ENCODE measurements around the gene PRSS21. TPM values are rescaled to one million over a fixed set of nuclear protein-coding genes. Genes with fewer than 3 reads are reported as not detected.

The PRSS21 gene
- total and polyA plus RNA-seq, 4 experiments from 2014 or later, result 0.96 to 11.5 (median 4.4) TPM

DNA sequence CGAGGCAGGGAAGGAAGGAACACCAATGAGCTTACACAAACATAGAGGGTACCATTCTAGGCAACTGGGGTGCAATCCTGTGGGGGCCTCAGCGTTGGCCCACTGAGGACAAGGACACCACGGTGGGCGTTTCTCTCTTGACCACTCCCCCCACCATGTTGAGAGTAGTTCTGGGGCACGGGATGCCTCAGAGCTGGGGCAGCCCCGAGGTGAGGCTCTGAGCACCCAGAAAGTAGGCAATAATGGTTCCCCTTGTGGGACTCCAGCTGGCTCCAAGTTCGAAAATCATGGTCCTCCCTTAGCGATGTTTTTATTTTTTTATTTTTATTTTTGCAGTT lies 5.1 kb downstream of the PRSS21 start:
- DNase-seq, result no peak
- Mint-ChIP-seq H3K9me3 (no peaks in the 10 kb centered on the region), H3K4me3 (no peak overlapping the region), H3K27ac (no peak overlapping the region), H3K36me3 (no peaks in the 10 kb centered on the region), H3K27me3 (peaks cover 1 to 3% of the 10 kb centered on the region in 2 donors), H3K4me1 (no peaks in the 10 kb centered on the region)
- POLR2A ChIA-PET (ENCODE audit: partially characterized antibody), result interaction anchor here (0.8 kb wide), 1 partner anchor 113 kb away, joined by 3 read pairs; no protein-coding TSS in a partner anchor
- H3K4me3 ChIP-seq (ENCODE audit: low read length in 2 of 2), result no peak overlapping the region
- H3K27ac ChIP-seq (ENCODE audit: low read depth, low read length), result no peak overlapping the region
- no peaks in the 10 kb centered on the region for H3K27me3 ChIP-seq (ENCODE audit: insufficient read depth, low read length)
- CTCF ChIA-PET (ENCODE audit: partially characterized antibody), result interaction anchor here (1.6 kb wide), 1 partner anchor 16 kb away, joined by 3 read pairs; no protein-coding TSS in a partner anchor
- no peaks in the 10 kb centered on the region for H3K9me3 ChIP-seq (ENCODE audit: control insufficient read depth in 1 of 2, low read length in 2 of 2)
- H3K36me3 ChIP-seq (ENCODE audit: insufficient read depth, low read length), result no peaks in the 10 kb centered on the region
- intact Hi-C loops (cut with micrococcal nuclease), result no loop called here
- no peaks in the 10 kb centered on the region for H3K4me1 ChIP-seq (ENCODE audit: insufficient read depth, low read length)

DNA sequence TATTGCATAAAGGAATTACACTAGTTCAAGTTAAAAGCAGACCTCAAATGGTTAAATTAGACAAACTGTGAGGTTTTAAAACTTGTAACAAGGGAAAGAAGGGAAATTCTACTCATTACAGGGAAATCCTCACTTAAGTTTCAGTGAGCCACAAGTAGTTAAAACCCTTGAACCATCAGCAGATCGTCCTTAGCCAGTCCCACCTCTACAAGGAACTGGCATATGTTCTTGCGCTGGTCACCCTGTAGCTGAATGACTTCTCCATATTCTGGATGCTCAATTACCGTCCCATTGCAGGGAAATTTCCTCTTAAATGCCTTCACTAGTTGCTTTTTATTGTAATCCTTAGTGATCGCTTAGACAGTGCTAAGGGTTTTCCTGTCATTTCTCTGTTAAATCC lies 5.5 kb downstream of the PRSS21 start:
- H3K4me1 Mint-ChIP-seq, result no peaks in the 10 kb centered on the region
- no peaks in the 10 kb centered on the region for H3K27me3 ChIP-seq (ENCODE audit: insufficient read depth, low read length)
- ChIA-PET POLR2A (ENCODE audit: partially characterized antibody) (no interaction called here), CTCF (ENCODE audit: partially characterized antibody) (interaction anchor here (1.6 kb wide), 1 partner anchor 16 kb away, joined by 3 read pairs; no protein-coding TSS in a partner anchor)
- H3K4me1 ChIP-seq (ENCODE audit: insufficient read depth, low read length), result no peaks in the 10 kb centered on the region
- H3K27me3 Mint-ChIP-seq, result peaks cover 1 to 3% of the 10 kb centered on the region in 2 donors
- no peak overlapping the region for H3K4me3 Mint-ChIP-seq
- H3K36me3 Mint-ChIP-seq, result no peaks in the 10 kb centered on the region
- H3K9me3 ChIP-seq (ENCODE audit: control insufficient read depth in 1 of 2, low read length in 2 of 2), result no peaks in the 10 kb centered on the region
- no peak overlapping the region for H3K27ac ChIP-seq (ENCODE audit: low read depth, low read length)
- no peak overlapping the region for H3K4me3 ChIP-seq (ENCODE audit: low read length in 2 of 2)
- no peaks in the 10 kb centered on the region for H3K9me3 Mint-ChIP-seq
- intact Hi-C loops (cut with micrococcal nuclease), result no loop called here
- H3K36me3 ChIP-seq (ENCODE audit: insufficient read depth, low read length), result no peaks in the 10 kb centered on the region
- no peak for DNase-seq
- H3K27ac Mint-ChIP-seq, result no peak overlapping the region

DNA sequence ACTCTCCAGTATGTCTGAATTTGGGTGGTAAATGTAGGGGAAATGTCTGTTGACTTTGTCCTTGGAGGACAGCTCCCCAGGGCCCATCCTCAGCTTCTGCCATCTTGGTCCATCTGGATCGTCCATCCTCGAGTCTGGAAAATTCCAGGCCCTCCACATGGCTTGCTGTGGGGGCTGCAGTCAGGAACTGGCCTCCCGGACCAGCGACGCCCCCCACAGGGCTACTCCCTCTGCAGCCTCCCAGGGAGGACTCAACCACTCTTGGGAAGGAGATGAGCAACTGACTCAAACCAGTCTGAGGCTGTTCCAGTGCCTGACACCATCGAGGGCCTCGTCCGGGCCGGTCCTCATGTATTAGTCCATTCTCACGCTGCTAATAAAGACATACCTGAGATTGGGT lies 7.6 kb downstream of the PRSS21 start:
- no peak overlapping the region for H3K27ac Mint-ChIP-seq
- Histone ChIP-seq H3K9me3 (ENCODE audit: control insufficient read depth in 1 of 2, low read length in 2 of 2) (no peaks in the 10 kb centered on the region), H3K27ac (ENCODE audit: low read depth, low read length) (no peak overlapping the region), H3K4me1 (ENCODE audit: insufficient read depth, low read length) (no peaks in the 10 kb centered on the region), H3K27me3 (ENCODE audit: insufficient read depth, low read length) (no peaks in the 10 kb centered on the region), H3K36me3 (ENCODE audit: insufficient read depth, low read length) (no peaks in the 10 kb centered on the region), H3K4me3 (ENCODE audit: low read length in 2 of 2) (no peak overlapping the region)
- H3K27me3 Mint-ChIP-seq, result peaks cover 1 to 2% of the 10 kb centered on the region in 2 donors
- no peaks in the 10 kb centered on the region for H3K4me1 Mint-ChIP-seq
- intact Hi-C loops (cut with micrococcal nuclease), result no loop called here
- no peaks in the 10 kb centered on the region for H3K36me3 Mint-ChIP-seq
- DNase-seq, result no peak
- H3K4me3 Mint-ChIP-seq, result no peak overlapping the region
- H3K9me3 Mint-ChIP-seq, result no peaks in the 10 kb centered on the region
- ChIA-PET POLR2A (ENCODE audit: partially characterized antibody) (no interaction called here), CTCF (ENCODE audit: partially characterized antibody) (interaction anchor here (1.3 kb wide), 1 partner anchor 44 kb away, joined by 5 read pairs; no protein-coding TSS in a partner anchor)

DNA sequence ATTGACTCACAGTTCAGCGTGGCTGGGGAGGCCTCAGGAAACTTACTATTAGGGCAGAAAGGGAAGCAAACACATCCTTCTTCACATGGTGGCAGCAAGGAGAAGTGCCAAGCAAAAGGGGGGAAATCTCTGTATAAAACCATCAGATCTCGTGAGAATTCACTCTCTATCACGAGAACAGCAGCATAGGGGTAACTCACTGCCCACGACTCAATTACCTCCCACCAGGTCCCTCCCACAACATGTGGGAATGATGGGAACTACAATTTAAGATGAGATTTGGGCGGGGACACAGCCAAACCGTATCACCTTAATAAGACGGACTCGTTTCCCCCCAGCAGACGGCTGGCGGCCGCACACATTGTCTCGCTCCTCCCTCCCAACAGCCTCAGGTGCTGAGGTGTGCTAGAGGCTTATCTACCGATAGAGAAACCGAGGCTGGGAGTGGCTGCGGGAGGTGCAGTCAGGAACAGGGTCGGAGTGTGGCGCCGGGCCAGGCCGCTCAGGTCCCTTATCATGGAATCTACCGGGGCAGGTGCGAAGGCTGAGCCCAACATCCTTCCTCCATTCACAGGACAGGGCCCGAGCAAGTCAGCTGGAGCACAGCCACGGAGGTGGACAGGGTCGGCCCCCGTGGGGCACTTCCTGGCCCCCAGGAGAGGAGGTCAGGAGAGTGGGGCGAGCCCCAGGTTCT lies 8.2 kb downstream of the PRSS21 start:
- Histone ChIP-seq H3K27ac (ENCODE audit: low read depth, low read length) (no peak overlapping the region), H3K36me3 (ENCODE audit: insufficient read depth, low read length) (no peaks in the 10 kb centered on the region), H3K9me3 (ENCODE audit: control insufficient read depth in 1 of 2, low read length in 2 of 2) (no peaks in the 10 kb centered on the region), H3K4me1 (ENCODE audit: insufficient read depth, low read length) (no peaks in the 10 kb centered on the region), H3K27me3 (ENCODE audit: insufficient read depth, low read length) (no peaks in the 10 kb centered on the region), H3K4me3 (ENCODE audit: low read length in 2 of 2) (no peak overlapping the region)
- Mint-ChIP-seq H3K27me3 (peaks cover 1 to 2% of the 10 kb centered on the region in 2 donors), H3K4me1 (no peaks in the 10 kb centered on the region), H3K9me3 (no peaks in the 10 kb centered on the region), H3K36me3 (no peaks in the 10 kb centered on the region), H3K4me3 (no peak overlapping the region), H3K27ac (no peak overlapping the region)
- POLR2A ChIA-PET (ENCODE audit: partially characterized antibody), result no interaction called here
- CTCF ChIA-PET (ENCODE audit: partially characterized antibody), result no interaction called here
- DNase-seq, result no peak
- intact Hi-C loops (cut with micrococcal nuclease), result no loop called here

DNA sequence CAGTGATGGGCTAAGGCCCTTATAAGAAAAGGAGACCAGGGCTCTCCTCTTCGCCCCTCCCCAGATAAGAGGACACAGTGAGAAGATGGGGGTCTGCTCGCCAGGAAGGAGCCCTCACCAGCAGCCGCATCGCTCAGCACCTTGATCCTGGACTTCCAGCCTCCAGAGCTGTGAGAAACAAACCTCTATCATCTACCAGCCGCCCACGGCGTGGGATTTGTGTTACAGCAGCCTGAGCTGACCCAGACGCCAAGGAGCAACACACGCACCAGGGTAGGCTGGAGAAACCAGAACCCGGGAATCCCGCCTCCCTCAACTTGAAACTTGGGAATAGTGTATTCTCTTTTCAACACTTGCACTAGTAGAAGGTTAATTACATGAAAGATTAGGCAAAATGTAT lies 8.9 kb downstream of the PRSS21 start:
- H3K9me3 ChIP-seq (ENCODE audit: control insufficient read depth in 1 of 2, low read length in 2 of 2), result no peaks in the 10 kb centered on the region
- H3K4me1 Mint-ChIP-seq, result no peaks in the 10 kb centered on the region
- no peak overlapping the region for H3K4me3 Mint-ChIP-seq
- H3K27me3 ChIP-seq (ENCODE audit: insufficient read depth, low read length), result no peaks in the 10 kb centered on the region
- no peaks in the 10 kb centered on the region for H3K4me1 ChIP-seq (ENCODE audit: insufficient read depth, low read length)
- POLR2A ChIA-PET (ENCODE audit: partially characterized antibody), result no interaction called here
- H3K4me3 ChIP-seq (ENCODE audit: low read length in 2 of 2), result no peak overlapping the region
- no peaks in the 10 kb centered on the region for H3K36me3 Mint-ChIP-seq
- no peaks in the 10 kb centered on the region for H3K9me3 Mint-ChIP-seq
- no peak for DNase-seq
- CTCF ChIA-PET (ENCODE audit: partially characterized antibody), result no interaction called here
- no peaks in the 10 kb centered on the region for H3K36me3 ChIP-seq (ENCODE audit: insufficient read depth, low read length)
- intact Hi-C loops (cut with micrococcal nuclease), result no loop called here
- no peak overlapping the region for H3K27ac Mint-ChIP-seq
- no peak overlapping the region for H3K27ac ChIP-seq (ENCODE audit: low read depth, low read length)
- peaks cover 1 to 3% of the 10 kb centered on the region in 2 donors for H3K27me3 Mint-ChIP-seq

DNA sequence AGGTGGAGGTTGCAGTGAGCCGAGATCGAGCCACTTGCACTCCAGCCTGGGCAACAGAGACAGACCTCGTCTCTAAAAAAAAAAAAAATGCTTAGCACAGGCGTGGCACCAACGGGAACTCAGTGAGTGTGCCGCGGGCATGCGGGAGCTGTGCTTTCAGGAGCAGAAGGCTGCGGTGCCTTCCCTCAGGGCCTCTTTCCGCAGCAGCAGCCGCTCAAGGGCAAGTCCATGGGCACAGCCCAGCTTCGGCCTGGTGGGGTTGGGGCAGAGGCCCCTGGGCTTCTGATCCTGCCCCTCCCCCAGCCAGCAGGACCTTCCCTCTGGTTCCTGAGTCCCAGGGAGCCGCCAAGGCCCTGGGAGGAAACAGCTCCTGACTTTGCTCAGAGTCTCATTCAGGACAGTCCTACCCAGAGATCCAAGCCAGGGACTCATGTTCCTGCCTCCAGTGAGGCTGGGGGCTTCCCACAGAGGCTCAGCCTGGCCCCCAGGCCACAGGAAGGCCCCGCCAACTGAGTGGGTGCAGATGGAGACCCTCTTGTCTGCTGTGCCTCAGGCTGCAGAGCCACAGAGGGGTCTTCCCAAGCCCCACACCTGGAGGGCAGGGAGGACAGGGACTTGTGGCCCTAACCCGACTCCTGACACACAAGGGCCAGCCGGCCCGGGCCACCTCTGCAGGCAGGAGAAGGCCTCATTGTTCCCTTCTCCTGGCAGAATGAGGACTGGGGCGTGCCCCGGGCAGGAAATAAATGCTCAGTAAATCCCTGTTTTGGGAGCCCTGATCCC lies 9.7 kb downstream of the PRSS21 start:
- ChIA-PET POLR2A (ENCODE audit: partially characterized antibody) (no interaction called here), CTCF (ENCODE audit: partially characterized antibody) (no interaction called here)
- Mint-ChIP-seq H3K36me3 (no peaks in the 10 kb centered on the region), H3K4me3 (no peak overlapping the region), H3K27ac (no peak overlapping the region), H3K9me3 (no peaks in the 10 kb centered on the region), H3K4me1 (no peaks in the 10 kb centered on the region), H3K27me3 (peaks cover 6 to 7% of the 10 kb centered on the region in 2 donors)
- Histone ChIP-seq H3K9me3 (ENCODE audit: control insufficient read depth in 1 of 2, low read length in 2 of 2) (no peaks in the 10 kb centered on the region), H3K4me3 (ENCODE audit: low read length in 2 of 2) (no peak overlapping the region), H3K27me3 (ENCODE audit: insufficient read depth, low read length) (no peaks in the 10 kb centered on the region), H3K4me1 (ENCODE audit: insufficient read depth, low read length) (no peaks in the 10 kb centered on the region), H3K27ac (ENCODE audit: low read depth, low read length) (no peak overlapping the region), H3K36me3 (ENCODE audit: insufficient read depth, low read length) (no peaks in the 10 kb centered on the region)
- intact Hi-C loops (cut with micrococcal nuclease), result no loop called here
- DNase-seq, result no peak

DNA sequence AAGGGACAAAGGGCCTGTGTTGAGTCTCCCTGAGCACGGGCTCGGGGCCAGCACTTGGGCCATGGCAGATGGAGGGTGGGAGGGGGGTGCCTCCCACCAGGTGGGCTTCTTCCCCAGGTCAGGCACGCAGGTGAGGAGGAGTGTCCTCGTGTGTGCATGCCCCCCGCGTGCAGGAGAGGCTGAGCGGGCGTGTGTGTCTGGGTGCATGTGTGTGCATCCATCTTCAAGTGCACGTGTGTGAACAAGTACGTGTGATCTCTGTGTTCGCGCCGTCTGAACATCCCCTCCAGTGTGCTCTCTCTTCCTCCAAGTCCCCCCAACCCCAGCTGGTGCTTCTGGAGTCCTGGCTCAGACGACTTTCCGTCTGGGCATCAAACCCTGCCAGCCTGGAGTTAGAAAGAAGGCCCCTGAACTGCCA lies 10.3 kb downstream of the PRSS21 start:
- Histone ChIP-seq H3K27me3 (ENCODE audit: insufficient read depth, low read length) (no peaks in the 10 kb centered on the region), H3K4me1 (ENCODE audit: insufficient read depth, low read length) (no peaks in the 10 kb centered on the region), H3K4me3 (ENCODE audit: low read length in 2 of 2) (no peak overlapping the region), H3K27ac (ENCODE audit: low read depth, low read length) (no peak overlapping the region), H3K9me3 (ENCODE audit: control insufficient read depth in 1 of 2, low read length in 2 of 2) (no peaks in the 10 kb centered on the region), H3K36me3 (ENCODE audit: insufficient read depth, low read length) (no peaks in the 10 kb centered on the region)
- ChIA-PET CTCF (ENCODE audit: partially characterized antibody) (no interaction called here), POLR2A (ENCODE audit: partially characterized antibody) (no interaction called here)
- Mint-ChIP-seq H3K36me3 (no peaks in the 10 kb centered on the region), H3K9me3 (no peaks in the 10 kb centered on the region), H3K27me3 (peaks cover 6 to 7% of the 10 kb centered on the region in 2 donors), H3K4me3 (no peak overlapping the region), H3K4me1 (no peaks in the 10 kb centered on the region), H3K27ac (no peak overlapping the region)
- no peak for DNase-seq
- intact Hi-C loops (cut with micrococcal nuclease), result no loop called here
